Esophagus muscularis mucosa (tissue), 4 donors: ENCODE measurements around the gene ARID3A. TPM values are rescaled to one million over a fixed set of nuclear protein-coding genes. Genes with fewer than 3 reads are reported as not detected.
"Not testable (repeated sequence)": the region's sequence is repeated elsewhere in the genome, so short reads cannot be mapped to it uniquely, and the experiment has no call there.

ENCODE experiments used
- DNase-seq: peaks from one replicate; pipeline ENCODE4 v3.0.0-alpha.2; 2017; ENCODE audit errors: extremely low spot score
- H3K27ac ChIP-seq, 4 donors: fragments of 200-600 bp; sonication (generic); replicated peaks in 1 of 4; 1 replicate in 3 of 4; 2 replicates in 1 of 4; pipeline ENCODE4 v1.5.1; 2016 to 2019; ENCODE audit warnings: mild to moderate bottlenecking in 1 of 4
- H3K27me3 ChIP-seq, 4 donors: fragments of 200-600 bp; sonication (generic); one replicate each; pipeline versions ENCODE4 v1.5.1 to v1.6.0; 2016 to 2019
- H3K36me3 ChIP-seq, 4 donors: fragments of 200-600 bp; sonication (generic); one replicate each; pipeline ENCODE4 v1.5.1; 2016 to 2019
- H3K4me1 ChIP-seq, 4 donors: fragments of 200-600 bp; sonication (generic); one replicate each; pipeline ENCODE4 v1.5.1; 2016 to 2019
- H3K4me3 ChIP-seq, 4 donors: fragments of 200-600 bp; sonication (generic); 1 replicate in 2 of 4; 2 replicates in 2 of 4; pipeline ENCODE4 v1.5.1; 2016 to 2019; ENCODE audit warnings: mild to moderate bottlenecking in 4 of 4, moderate library complexity in 1 of 4
- H3K9me3 ChIP-seq, 4 donors: fragments of 200-600 bp; sonication (generic); 1 replicate in 3 of 4; 2 replicates in 1 of 4; pipeline ENCODE4 v1.5.1; 2016 to 2019
- CTCF ChIP-seq, 3 experiments: fragments of 200-600 bp in 2 of 3; fragments of 450-650 bp in 1 of 3; sonication (generic) in 2 of 3; IDR thresholded peaks; one replicate each; pipeline ENCODE4 v1.5.1; 2017 to 2019; ENCODE audit warnings: antibody characterized with exemption in 3 of 3, mild to moderate bottlenecking in 2 of 3, moderate library complexity in 1 of 3
- EP300 ChIP-seq: sonication (generic); formaldehyde crosslinking; IDR thresholded peaks from one replicate; pipeline ENCODE4 v1.6.1; 2017; ENCODE audit warnings: antibody characterized with exemption
- POLR2A ChIP-seq: fragments of 450-650 bp; IDR thresholded peaks from one replicate; pipeline ENCODE4 v1.6.1; 2017; ENCODE audit warnings: antibody characterized with exemption, moderate library complexity, mild to moderate bottlenecking, low read depth
- POLR2AphosphoS5 ChIP-seq, 2 donors: sonication (generic); formaldehyde crosslinking; IDR thresholded peaks; one replicate each; pipeline ENCODE4 v1.6.1; 2017; ENCODE audit warnings: antibody characterized with exemption in 2 of 2
- WGBS: methylation state at CpG from one replicate; pipeline ENCODE4 v1.1.5; 2018; 5-methylcytosine and 5-hydroxymethylcytosine counted together
- intact Hi-C: fragments of 100-400 bp; cut with DNase I; formaldehyde crosslinking; loops from one replicate; pipeline ENCODE4 v1.15.1; 2023
- total RNA-seq, 4 donors: library from RNA; depleted of rRNA; stranded (reverse); fragments of >200 nt; gene quantifications; one replicate each; pipeline versions ENCODE4 v1.1.0 to v1.2.1, GENCODE V29; 2016

The ARID3A gene
- total RNA-seq, 4 donors from 2014 or later = 2.9 to 8.4 (median 5.0) TPM

DNA sequence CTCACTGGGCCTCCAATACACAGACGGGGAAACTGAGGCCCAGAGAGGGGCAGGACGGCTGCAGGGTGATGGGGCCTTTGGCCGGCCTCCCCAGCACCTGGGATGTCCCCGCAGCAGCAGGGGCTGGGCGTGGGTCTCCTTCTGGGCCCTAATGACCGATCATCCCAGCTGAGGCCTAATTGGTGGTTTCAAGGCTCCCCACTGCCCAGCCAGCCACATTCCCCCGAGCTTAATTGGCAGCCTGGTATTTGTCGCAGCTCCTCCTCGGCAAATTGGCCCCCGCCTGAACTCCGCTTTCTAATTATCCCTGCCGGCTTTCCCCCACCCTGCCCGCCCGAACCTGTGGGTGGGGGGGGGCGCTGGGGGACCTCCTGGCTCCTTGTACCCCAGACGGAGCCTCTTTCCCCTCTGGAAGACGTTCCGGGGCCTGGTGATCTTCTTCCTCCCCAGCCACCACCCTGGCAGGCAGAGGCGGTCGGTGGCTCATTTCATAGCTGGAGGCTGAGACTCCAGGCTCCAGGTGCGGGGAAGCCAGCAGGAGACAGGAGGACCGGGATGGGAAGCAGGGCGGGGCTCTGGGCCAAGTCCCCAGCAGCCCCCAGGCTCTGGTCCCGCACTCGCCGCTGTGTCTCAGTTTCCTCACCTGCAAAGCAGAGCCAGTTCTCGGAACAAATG, 31.1 kb downstream of the ARID3A start:
- no peaks in the 10 kb centered on the region for H3K9me3 ChIP-seq
- H3K4me1 ChIP-seq = peaks cover 6 to 14% (median 14%) of the 10 kb centered on the region in 4 donors
- no peak for TF ChIP-seq POLR2A
- 64% methylated on average over 18 of the region's 27 CpGs for WGBS
- intact Hi-C loops = no loop called here
- no peak overlapping the region for H3K27ac ChIP-seq
- H3K4me3 ChIP-seq = no peak overlapping the region
- H3K27me3 ChIP-seq = no peaks in the 10 kb centered on the region
- DNase-seq = no peak
- H3K36me3 ChIP-seq = peaks cover 0 to 18% (median 8%) of the 10 kb centered on the region in 4 donors

- Histone ChIP-seq H3K36me3 (peaks cover 0 to 18% (median 8%) of the 10 kb centered on the region in 4 donors), H3K4me1 (peaks cover 6 to 12% (median 11%) of the 10 kb centered on the region in 4 donors)
- H3K27me3 ChIP-seq, intact Hi-C loops, DNase-seq, H3K27ac ChIP-seq, H3K4me3 ChIP-seq, H3K9me3 ChIP-seq: not testable (repeated sequence)
- WGBS = 95% methylated on average over 9 of the region's 9 CpGs
These were observed 31.7 kb downstream of the ARID3A start for GRCh38 chr19:957578-957977.

DNA sequence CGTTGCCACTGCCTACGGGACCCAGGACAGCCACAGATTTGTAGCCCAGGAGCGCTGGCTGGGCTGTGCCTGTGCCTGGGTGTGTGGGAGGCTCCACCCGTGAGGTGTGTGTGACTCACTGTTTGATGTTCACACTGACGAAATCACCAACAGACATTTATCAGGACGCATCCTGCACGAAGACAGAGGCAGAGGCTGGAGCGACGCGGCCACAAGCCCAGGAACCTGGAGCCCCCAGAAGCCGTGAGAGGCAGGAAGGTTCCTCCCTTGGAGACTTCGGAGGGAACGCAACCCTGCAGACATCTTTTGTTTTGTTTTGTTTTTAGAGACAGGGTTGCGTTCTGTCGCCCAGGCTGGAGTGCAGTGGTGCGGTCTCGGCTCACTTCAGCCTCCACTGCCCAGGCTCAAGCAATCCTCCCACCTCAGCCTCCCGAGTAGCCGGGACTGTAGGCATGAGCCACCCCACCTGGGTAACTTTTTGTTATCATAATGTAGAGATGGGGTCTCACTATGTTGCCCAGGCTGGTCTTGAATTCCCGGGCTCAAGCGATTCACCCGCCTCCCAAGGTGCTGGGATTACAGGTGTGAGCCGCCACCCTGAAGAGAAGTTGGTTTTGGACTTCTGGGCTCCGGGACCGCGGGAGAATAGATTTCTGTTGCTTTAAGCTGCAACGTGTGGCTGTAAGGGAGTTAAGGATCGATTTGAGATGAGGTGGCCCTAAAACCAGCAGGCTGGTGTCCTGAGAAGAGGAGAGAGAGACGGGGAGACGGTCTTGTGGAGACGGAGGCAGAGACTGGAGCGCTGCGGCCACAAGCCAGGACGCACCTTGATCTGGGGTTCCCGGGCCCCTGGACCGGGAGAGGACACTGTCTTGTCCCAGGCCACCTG, 33.4 kb downstream of the ARID3A start:
- TF ChIP-seq POLR2AphosphoS5 (IDR thresholded peaks at IDR 0.05) (no peak), POLR2A (no peak), CTCF (IDR thresholded peaks at IDR 0.05) (no peak), EP300 (no peak)
- H3K27ac ChIP-seq = no peak overlapping the region
- H3K4me1 ChIP-seq = no peaks in the 10 kb centered on the region
- H3K9me3 ChIP-seq = no peaks in the 10 kb centered on the region
- peaks cover 0 to 25% (median 12%) of the 10 kb centered on the region in 4 donors for H3K36me3 ChIP-seq
- intact Hi-C loops = no loop called here
- no peak for DNase-seq
- H3K27me3 ChIP-seq = no peaks in the 10 kb centered on the region
- 91% methylated on average over 36 of the region's 36 CpGs for WGBS
- no peak overlapping the region for H3K4me3 ChIP-seq

DNA sequence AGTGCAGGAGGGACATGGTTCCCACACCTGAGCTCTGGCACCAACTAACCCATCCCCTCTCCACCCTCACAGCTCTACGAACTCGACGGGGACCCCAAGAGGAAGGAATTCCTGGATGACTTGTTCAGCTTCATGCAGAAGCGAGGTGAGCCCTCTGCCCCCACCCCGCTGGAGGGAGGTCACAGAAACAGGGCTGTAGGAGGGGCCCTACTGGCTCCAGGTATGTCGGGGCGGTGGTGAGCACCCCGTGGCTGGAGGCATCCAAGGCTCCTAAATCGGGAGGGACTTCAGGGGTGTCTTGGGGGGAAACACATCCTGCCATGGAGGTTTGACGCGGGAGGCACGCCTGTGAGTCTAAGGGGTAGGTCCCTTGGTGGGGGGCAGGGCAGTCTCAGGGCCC, 34.2 kb downstream of the ARID3A start:
- WGBS = 84% methylated on average over 11 of the region's 12 CpGs
- H3K4me1 ChIP-seq = no peaks in the 10 kb centered on the region

GRCh38 chr19:960601-960938, 34.7 kb downstream of the ARID3A start:
- H3K27ac ChIP-seq = no peak overlapping the region
- WGBS = 67% methylated on average over 3 of the region's 8 CpGs
- TF ChIP-seq POLR2AphosphoS5 (IDR thresholded peaks at IDR 0.05) (no peak), EP300 (no peak), POLR2A (no peak), CTCF (IDR thresholded peaks at IDR 0.05) (no peak)
- H3K27me3 ChIP-seq = no peaks in the 10 kb centered on the region
- H3K4me3 ChIP-seq = no peak overlapping the region
- DNase-seq = no peak
- no peaks in the 10 kb centered on the region for H3K9me3 ChIP-seq
- intact Hi-C loops = no loop called here
- H3K36me3 ChIP-seq = peaks cover 0 to 36% (median 24%) of the 10 kb centered on the region in 4 donors
- no peaks in the 10 kb centered on the region for H3K4me1 ChIP-seq

More for the DNA sequence above, 34.2 kb downstream of the ARID3A start:
- no peak for DNase-seq
- no peaks in the 10 kb centered on the region for H3K9me3 ChIP-seq
- H3K36me3 ChIP-seq = peaks cover 0 to 33% (median 20%) of the 10 kb centered on the region in 4 donors
- no peak overlapping the region for H3K27ac ChIP-seq
- H3K27me3 ChIP-seq = no peaks in the 10 kb centered on the region
- no peak for TF ChIP-seq POLR2AphosphoS5 (IDR thresholded peaks at IDR 0.05)
- no peak for TF ChIP-seq POLR2A
- no peak for TF ChIP-seq EP300
- no peak for TF ChIP-seq CTCF (IDR thresholded peaks at IDR 0.05)
- H3K4me3 ChIP-seq = no peak overlapping the region
- intact Hi-C loops = no loop called here
